ENCODE measurements around the gene PGLYRP2. TPM values are rescaled to one million over a fixed set of nuclear protein-coding genes. Genes with fewer than 3 reads are reported as not detected.

PGLYRP2 gene
- total and polyA plus RNA-seq, 12 donors: not detected

DNA sequence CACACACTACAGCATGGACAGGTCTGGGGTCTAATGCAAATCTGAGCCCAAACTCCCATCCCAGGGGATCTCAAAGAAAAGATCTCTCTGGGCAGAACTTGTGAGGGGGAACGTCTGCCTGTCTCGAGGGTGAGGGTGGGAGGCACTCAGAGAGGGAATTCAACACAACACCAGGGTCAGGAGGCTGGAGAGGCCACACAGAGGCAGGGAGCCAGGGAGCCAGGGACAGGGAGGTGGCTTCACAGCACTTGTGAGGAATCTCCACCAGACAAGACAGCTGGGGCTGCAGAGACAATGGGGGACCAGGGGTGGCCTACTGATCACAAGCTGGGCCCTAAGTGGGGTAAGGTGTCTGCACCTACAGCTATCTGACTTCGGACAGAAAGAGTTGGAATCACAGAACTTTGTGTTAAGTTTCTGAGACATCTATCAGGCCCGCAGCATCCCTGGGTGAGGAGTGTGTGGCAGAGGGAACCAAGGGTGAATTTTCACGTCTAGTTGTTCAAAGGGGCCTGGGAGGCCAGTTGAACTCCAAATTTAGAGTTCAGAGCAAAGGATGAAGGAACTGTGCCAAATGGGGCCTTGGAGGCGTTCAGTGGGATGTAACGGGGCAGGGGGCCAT lies 47.8 kb downstream of the PGLYRP2 start:
- no peaks in the 10 kb centered on the region for H3K9me3 ChIP-seq (replicated peaks in 1 of 3)
- peak overlapping the region in 1 of 5 donors; percentile 30 for H3K27ac ChIP-seq
- 8 to 13% (median 9%) methylated on average over 7 of the region's 7 CpGs for WGBS, 4 donors
- DNase-seq: no peak
- TF ChIP-seq, protein P1, sequence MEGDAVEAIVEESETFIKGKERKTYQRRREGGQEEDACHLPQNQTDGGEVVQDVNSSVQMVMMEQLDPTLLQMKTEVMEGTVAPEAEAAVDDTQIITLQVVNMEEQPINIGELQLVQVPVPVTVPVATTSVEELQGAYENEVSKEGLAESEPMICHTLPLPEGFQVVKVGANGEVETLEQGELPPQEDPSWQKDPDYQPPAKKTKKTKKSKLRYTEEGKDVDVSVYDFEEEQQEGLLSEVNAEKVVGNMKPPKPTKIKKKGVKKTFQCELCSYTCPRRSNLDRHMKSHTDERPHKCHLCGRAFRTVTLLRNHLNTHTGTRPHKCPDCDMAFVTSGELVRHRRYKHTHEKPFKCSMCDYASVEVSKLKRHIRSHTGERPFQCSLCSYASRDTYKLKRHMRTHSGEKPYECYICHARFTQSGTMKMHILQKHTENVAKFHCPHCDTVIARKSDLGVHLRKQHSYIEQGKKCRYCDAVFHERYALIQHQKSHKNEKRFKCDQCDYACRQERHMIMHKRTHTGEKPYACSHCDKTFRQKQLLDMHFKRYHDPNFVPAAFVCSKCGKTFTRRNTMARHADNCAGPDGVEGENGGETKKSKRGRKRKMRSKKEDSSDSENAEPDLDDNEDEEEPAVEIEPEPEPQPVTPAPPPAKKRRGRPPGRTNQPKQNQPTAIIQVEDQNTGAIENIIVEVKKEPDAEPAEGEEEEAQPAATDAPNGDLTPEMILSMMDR (IDR thresholded peaks at IDR 0.05): no peak
- no peak for TF ChIP-seq POLR2A (IDR thresholded peaks at IDR 0.05)
- H3K4me3 ChIP-seq: peak overlapping the region; percentile 5 to 96 (median 76)
- H3K4me1 ChIP-seq (replicated peaks in 1 of 2): peaks cover 27 to 32% of the 10 kb centered on the region in 2 donors
- H3K36me3 ChIP-seq (replicated peaks in 1 of 2): peaks cover 0 to 16% of the 10 kb centered on the region in 2 donors
- intact Hi-C loops (cut with DNase I): no loop called here
- H3K27me3 ChIP-seq: no peaks in the 10 kb centered on the region

DNA sequence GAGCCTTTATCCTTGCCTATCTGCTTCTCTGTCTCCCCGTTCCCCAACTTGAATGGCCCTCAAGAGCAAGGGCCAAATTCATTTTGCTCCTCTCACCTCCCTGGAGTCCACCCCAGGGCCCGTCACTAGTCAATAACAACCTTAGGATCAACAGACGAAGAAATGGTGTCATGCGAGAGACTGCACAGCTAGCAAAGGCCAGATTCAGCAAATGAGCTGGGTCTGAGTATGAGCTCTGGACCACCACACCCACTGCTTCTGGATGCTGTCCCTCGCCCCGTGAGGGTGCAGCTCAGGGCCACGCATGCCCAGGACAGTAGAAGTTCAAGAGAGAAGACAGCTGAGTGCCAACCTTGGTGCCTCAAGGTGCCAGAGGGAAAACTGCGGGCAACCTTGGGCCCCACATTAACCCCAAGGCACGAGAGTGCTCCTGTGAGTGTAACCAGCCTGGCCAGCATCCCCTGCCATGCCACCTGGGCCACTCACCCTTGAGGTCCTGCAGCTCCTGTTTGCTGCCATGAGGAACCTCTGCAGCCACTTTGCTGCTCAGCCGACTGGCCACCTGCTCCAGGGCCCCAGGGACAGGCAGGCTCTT lies 48.7 kb downstream of the PGLYRP2 start:
- TF ChIP-seq, protein P1 (IDR thresholded peaks at IDR 0.05): no peak
- no peak for TF ChIP-seq POLR2A (IDR thresholded peaks at IDR 0.05)
- H3K4me3 ChIP-seq: peak overlapping the region in 1 of 4 donors; percentile 96
- no peak for DNase-seq
- peaks cover 27 to 32% of the 10 kb centered on the region in 2 donors for H3K4me1 ChIP-seq (replicated peaks in 1 of 2)
- H3K36me3 ChIP-seq (replicated peaks in 1 of 2): peaks cover 0 to 23% of the 10 kb centered on the region in 2 donors
- intact Hi-C loops (cut with DNase I): no loop called here
- H3K27ac ChIP-seq: no peak overlapping the region
- no peaks in the 10 kb centered on the region for H3K9me3 ChIP-seq (replicated peaks in 1 of 3)
- no peaks in the 10 kb centered on the region for H3K27me3 ChIP-seq
- 69 to 82% (median 71%) methylated on average over 6 to 10 of the region's 10 CpGs for WGBS, 4 donors

DNA sequence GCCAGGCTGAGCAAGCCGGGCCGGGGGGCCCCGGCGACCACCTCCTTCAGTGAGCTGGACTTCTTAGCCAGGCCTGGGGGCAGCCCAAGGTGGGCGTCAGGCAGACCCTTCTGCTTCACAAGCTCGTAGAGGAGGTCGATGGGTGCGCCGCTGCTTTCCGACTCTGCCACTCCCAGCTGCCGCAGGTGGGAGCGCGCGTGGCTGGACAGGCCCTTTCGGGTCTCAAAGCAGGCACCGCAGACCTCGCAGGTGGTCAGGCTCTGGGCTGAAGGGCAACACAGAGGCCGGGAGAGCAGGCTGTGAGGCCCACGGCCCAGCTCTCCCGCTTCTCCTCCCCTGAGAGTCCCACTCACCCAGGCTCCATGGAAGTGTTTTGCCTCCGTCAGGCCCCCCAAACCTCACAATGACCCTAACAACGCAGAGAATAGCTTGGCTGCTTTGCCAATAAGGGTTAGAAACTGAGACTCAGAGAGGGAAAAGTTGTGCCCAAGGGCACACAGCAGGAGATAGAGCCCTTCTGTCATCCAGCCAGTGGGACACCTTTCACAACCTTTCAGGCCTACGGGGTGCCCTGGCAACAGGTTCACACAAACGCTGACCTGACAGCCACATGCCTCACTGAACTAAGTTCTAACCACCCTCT lies 49.4 kb downstream of the PGLYRP2 start:
- WGBS, 4 donors: 87 to 91% (median 89%) methylated on average over 15 to 24 of the region's 24 CpGs
- Histone ChIP-seq H3K4me1 (replicated peaks in 1 of 2) (peaks cover 27 to 32% of the 10 kb centered on the region in 2 donors), H3K4me3 (no peak overlapping the region), H3K36me3 (replicated peaks in 1 of 2) (peaks cover 0 to 28% of the 10 kb centered on the region in 2 donors), H3K27me3 (no peaks in the 10 kb centered on the region), H3K27ac (no peak overlapping the region), H3K9me3 (replicated peaks in 1 of 3) (no peaks in the 10 kb centered on the region)
- TF ChIP-seq POLR2A (IDR thresholded peaks at IDR 0.05): no peak
- TF ChIP-seq, protein P1 (IDR thresholded peaks at IDR 0.05): no peak
- intact Hi-C loops (cut with DNase I): no loop called here
- DNase-seq: no peak

DNA sequence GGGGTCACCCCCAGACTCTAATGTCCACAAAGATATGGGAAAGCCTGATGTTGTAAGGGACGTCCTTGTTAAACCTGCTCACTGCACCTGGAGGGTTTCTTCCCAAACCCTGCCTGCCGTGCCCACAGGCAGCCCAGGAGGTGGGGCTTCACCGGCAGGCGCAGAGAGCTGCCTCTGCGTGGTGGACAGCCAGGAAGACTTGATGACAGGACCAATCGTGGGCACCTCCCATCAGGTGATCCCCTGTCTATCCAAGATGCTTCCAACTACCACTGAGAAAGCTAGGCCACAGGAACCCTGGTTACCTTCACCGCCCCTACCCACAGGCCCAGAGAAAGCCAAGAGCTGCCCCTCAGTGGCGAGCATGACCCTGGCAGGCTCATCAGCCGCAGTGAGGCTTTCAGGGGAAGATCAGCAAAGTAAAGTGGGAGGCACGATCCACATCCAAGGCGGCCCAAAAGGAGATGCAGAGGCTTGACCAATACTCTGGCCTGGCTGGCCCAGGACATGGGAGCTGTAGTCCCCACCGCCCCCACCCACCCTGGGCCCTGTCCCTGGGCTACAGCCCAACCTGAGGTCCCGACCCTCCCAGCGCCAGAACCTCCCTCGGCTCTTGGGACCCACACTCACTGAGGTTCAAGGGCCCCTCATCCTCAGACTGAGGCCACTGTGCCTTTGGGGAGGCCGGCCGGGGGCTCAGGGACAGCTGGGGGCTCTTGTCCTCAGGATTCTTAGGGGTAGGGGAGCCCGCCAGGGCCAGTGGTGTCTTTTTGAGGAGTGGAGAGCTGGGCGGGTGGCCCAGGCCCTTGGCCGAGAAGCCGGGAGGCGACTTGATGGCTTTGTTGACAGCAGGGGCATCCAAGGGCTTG lies 50.1 kb downstream of the PGLYRP2 start:
- Histone ChIP-seq H3K4me1 (replicated peaks in 1 of 2) (peaks cover 27 to 32% of the 10 kb centered on the region in 2 donors), H3K9me3 (replicated peaks in 1 of 3) (no peaks in the 10 kb centered on the region), H3K4me3 (no peak overlapping the region), H3K27ac (no peak overlapping the region), H3K36me3 (replicated peaks in 1 of 2) (peaks cover 0 to 36% of the 10 kb centered on the region in 2 donors), H3K27me3 (no peaks in the 10 kb centered on the region)
- intact Hi-C loops (cut with DNase I): no loop called here
- DNase-seq: no peak
- WGBS, 4 donors: 82 to 91% (median 88%) methylated on average over 10 to 22 of the region's 22 CpGs
- TF ChIP-seq POLR2A (IDR thresholded peaks at IDR 0.05): no peak
- TF ChIP-seq, protein P1 (IDR thresholded peaks at IDR 0.05): no peak

All from adrenal gland (tissue), 12 donors.